ENCODE data around the gene ZSCAN31. TPM values are rescaled to one million over a fixed set of nuclear protein-coding genes. Genes with fewer than 3 reads are reported as not detected.

Gene ZSCAN31
- polyA plus RNA-seq, 2 of the 4 experiments (the other 2 are of a cell fraction) = 3.0 to 4.8 TPM

DNA sequence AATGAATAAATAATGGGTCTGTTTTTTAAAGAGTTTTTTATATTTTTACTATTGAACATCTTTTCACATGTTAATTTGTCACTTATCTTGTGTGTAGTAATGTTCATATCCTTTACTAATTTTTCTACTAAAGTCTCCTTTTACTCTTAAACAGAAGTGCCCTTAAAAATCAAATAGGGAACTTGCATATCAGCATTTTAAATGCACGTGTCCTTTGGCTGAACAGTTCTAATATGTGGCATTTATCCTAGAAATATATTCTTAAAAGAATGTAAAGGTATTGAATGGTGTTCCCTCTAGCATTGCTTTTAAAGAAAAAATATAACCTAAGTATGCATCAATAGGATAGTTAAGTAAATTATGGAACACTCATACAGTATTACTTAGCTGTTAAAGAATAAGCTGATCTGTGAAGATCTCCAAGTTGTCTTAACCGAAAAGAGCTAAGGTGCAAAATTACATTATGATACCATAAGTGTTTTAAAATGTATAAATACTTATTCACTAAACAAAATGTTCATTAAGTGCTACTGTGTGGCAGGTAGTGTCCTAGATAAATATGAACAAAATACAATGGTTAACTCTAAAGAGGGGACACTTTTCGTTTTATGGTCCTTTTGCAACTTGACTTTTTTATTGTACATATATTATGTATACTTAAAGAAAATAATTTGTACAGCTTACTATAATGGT, 55.2 kb downstream of the ZSCAN31 start (continued):
- TF ChIP-seq, protein P1, sequence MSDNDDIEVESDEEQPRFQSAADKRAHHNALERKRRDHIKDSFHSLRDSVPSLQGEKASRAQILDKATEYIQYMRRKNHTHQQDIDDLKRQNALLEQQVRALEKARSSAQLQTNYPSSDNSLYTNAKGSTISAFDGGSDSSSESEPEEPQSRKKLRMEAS (IDR thresholded peaks at IDR 0.05) = no peak

DNA sequence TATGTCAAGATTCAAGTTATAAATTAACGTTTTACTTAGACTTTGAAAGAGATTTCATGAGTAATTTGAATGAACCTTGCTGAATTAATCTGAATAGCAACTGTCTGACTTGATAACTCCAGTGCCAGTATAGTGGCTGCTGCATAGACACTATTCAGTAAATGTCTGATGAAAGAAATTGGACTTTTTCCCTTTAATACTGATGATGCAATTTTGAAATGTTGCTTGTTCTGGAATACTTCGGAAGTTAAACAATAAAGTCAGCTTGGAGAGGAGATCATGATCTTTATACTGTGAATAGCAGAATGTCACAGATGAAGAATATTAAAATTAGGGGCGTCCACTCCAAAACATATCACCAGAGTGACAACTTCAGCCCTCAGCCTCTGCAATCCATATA, 58.2 kb downstream of the ZSCAN31 start:
- CTCF ChIA-PET = interaction anchor here (0.9 to 1.1 kb wide), 2 partner anchors 11 to 78 kb away, joined by 3 read pairs; no protein-coding TSS in a partner anchor

DNA sequence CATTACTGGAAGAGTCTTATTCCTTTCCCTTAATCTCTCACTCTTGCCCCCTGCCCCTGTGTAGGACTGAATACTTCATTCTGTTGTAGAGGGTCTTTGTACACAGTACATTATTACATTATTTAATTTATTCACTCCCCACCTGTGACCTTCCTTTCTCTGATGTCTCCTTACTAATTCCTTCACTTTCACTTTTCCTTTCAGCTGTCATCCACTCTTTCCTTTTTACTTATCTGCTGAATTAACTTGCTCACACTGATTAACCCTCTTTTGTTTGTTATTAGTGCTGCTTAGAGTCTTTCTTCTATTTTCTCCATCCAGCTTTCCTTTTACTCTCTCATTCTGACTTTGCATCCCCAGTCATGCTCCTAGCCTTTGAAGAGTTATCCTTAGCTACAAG, 61.1 kb downstream of the ZSCAN31 start:
- ATAC-seq (no peak), FAIRE-seq (no peak), DNase-seq (ENCODE audit: low read depth in 1 of 2, low spot score in 1 of 2) (no peak)
- Histone ChIP-seq H3K4me2 (no peak overlapping the region), H3K27ac (no peak overlapping the region), H3K4me3 (no peak overlapping the region), H3K9me3 (no peaks in the 10 kb centered on the region), H3K4me1 (no peaks in the 10 kb centered on the region; the same call in 2 of the 3 replicates)
- CTCF ChIA-PET = interaction anchor here (0.9 kb wide), 1 partner anchor 82 kb away, joined by 3 read pairs; no protein-coding TSS in a partner anchor
- POLR2A ChIA-PET = no interaction called here
- TF ChIP-seq EHF (CRISPR knock-in tag; IDR thresholded peaks at IDR 0.05) (no peak), CBX8 (IDR thresholded peaks at IDR 0.05) (no peak), RARB (CRISPR knock-in tag; IDR thresholded peaks at IDR 0.05) (no peak), SREBF2 (IDR thresholded peaks at IDR 0.05) (no peak), BHLHE40 (IDR thresholded peaks at IDR 0.05; ENCODE audit: low read depth, low read length) (no peak), EP300 (IDR thresholded peaks at IDR 0.05) (no peak), KDM5A (IDR thresholded peaks at IDR 0.05) (no peak), EHMT2 (IDR thresholded peaks at IDR 0.05; ENCODE audit: low read depth) (no peak), CEBPB (IDR thresholded peaks at IDR 0.05) (no peak), MAZ (IDR thresholded peaks at IDR 0.05; ENCODE audit: borderline replicate concordance, low read depth, low read length) (no peak), TFCP2L1 (CRISPR knock-in tag; IDR thresholded peaks at IDR 0.05) (no peak), NFE2L2 (conservative IDR thresholded peaks at IDR 0.05; ENCODE audit: low read length) (no peak), JUN (IDR thresholded peaks at IDR 0.05) (no peak), FOSB (CRISPR knock-in tag; IDR thresholded peaks at IDR 0.05) (no peak), POLR2AphosphoS2 (conservative IDR thresholded peaks at IDR 0.05; ENCODE audit: low read length) (no peak)
- TF ChIP-seq, protein P2, sequence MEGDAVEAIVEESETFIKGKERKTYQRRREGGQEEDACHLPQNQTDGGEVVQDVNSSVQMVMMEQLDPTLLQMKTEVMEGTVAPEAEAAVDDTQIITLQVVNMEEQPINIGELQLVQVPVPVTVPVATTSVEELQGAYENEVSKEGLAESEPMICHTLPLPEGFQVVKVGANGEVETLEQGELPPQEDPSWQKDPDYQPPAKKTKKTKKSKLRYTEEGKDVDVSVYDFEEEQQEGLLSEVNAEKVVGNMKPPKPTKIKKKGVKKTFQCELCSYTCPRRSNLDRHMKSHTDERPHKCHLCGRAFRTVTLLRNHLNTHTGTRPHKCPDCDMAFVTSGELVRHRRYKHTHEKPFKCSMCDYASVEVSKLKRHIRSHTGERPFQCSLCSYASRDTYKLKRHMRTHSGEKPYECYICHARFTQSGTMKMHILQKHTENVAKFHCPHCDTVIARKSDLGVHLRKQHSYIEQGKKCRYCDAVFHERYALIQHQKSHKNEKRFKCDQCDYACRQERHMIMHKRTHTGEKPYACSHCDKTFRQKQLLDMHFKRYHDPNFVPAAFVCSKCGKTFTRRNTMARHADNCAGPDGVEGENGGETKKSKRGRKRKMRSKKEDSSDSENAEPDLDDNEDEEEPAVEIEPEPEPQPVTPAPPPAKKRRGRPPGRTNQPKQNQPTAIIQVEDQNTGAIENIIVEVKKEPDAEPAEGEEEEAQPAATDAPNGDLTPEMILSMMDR (IDR thresholded peaks at IDR 0.05) = no peak
- TF ChIP-seq, protein P3, sequence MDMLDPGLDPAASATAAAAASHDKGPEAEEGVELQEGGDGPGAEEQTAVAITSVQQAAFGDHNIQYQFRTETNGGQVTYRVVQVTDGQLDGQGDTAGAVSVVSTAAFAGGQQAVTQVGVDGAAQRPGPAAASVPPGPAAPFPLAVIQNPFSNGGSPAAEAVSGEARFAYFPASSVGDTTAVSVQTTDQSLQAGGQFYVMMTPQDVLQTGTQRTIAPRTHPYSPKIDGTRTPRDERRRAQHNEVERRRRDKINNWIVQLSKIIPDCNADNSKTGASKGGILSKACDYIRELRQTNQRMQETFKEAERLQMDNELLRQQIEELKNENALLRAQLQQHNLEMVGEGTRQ (IDR thresholded peaks at IDR 0.05) = no peak
- TF ChIP-seq, protein P4, sequence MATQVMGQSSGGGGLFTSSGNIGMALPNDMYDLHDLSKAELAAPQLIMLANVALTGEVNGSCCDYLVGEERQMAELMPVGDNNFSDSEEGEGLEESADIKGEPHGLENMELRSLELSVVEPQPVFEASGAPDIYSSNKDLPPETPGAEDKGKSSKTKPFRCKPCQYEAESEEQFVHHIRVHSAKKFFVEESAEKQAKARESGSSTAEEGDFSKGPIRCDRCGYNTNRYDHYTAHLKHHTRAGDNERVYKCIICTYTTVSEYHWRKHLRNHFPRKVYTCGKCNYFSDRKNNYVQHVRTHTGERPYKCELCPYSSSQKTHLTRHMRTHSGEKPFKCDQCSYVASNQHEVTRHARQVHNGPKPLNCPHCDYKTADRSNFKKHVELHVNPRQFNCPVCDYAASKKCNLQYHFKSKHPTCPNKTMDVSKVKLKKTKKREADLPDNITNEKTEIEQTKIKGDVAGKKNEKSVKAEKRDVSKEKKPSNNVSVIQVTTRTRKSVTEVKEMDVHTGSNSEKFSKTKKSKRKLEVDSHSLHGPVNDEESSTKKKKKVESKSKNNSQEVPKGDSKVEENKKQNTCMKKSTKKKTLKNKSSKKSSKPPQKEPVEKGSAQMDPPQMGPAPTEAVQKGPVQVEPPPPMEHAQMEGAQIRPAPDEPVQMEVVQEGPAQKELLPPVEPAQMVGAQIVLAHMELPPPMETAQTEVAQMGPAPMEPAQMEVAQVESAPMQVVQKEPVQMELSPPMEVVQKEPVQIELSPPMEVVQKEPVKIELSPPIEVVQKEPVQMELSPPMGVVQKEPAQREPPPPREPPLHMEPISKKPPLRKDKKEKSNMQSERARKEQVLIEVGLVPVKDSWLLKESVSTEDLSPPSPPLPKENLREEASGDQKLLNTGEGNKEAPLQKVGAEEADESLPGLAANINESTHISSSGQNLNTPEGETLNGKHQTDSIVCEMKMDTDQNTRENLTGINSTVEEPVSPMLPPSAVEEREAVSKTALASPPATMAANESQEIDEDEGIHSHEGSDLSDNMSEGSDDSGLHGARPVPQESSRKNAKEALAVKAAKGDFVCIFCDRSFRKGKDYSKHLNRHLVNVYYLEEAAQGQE (IDR thresholded peaks at IDR 0.05) = no peak
- TF ChIP-seq, protein P1 (IDR thresholded peaks at IDR 0.05) = no peak

More for the DNA sequence above, 58.2 kb downstream of the ZSCAN31 start:
- POLR2A ChIA-PET = no interaction called here
- Histone ChIP-seq H3K9me3 (no peaks in the 10 kb centered on the region), H3K27ac (no peak overlapping the region), H3K4me2 (no peak overlapping the region), H3K4me3 (no peak overlapping the region), H3K4me1 (0 out of 3 replicates have a peak, but pooled peaks cover 3% of the 10 kb centered on the region)
- FAIRE-seq (no peak), ATAC-seq (no peak), DNase-seq (ENCODE audit: low read depth in 1 of 2, low spot score in 1 of 2) (no peak)
- TF ChIP-seq ZSCAN20 (CRISPR knock-in tag; IDR thresholded peaks at IDR 0.05) = no peak
- TF ChIP-seq, protein P5, sequence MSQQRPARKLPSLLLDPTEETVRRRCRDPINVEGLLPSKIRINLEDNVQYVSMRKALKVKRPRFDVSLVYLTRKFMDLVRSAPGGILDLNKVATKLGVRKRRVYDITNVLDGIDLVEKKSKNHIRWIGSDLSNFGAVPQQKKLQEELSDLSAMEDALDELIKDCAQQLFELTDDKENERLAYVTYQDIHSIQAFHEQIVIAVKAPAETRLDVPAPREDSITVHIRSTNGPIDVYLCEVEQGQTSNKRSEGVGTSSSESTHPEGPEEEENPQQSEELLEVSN (IDR thresholded peaks at IDR 0.05; ENCODE audit: borderline replicate concordance, low read depth) = no peak
- TF ChIP-seq, protein P6, sequence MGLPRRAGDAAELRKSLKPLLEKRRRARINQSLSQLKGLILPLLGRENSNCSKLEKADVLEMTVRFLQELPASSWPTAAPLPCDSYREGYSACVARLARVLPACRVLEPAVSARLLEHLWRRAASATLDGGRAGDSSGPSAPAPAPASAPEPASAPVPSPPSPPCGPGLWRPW (IDR thresholded peaks at IDR 0.05) = no peak
- TF ChIP-seq CHD4 (IDR thresholded peaks at IDR 0.05; ENCODE audit: borderline replicate concordance) = no peak
- TF ChIP-seq KDM1A (IDR thresholded peaks at IDR 0.05; ENCODE audit: low read depth) = no peak
- TF ChIP-seq KDM5A (IDR thresholded peaks at IDR 0.05) = no peak
- TF ChIP-seq EP300 (IDR thresholded peaks at IDR 0.05) = no peak
- no peak for TF ChIP-seq POLR2AphosphoS2 (conservative IDR thresholded peaks at IDR 0.05; ENCODE audit: low read length)
- no peak for TF ChIP-seq NR3C1 (IDR thresholded peaks at IDR 0.05)
- 60% methylated on average over 3 of the region's 3 CpGs for WGBS (ENCODE audit: missing lambda C conversion rate)
